Endodermal cell (in vitro differentiated cells): ENCODE results near the gene TTC28. TPM values are rescaled to one million over a fixed set of nuclear protein-coding genes. Genes with fewer than 3 reads are reported as not detected.

Experiments
- DNase-seq: peaks from one replicate; pipeline ENCODE4 v3.0.0-alpha.2; 2017
- H3K27ac ChIP-seq: 2 replicates; pipeline ENCODE4 v1.5.1; 2013; ENCODE audit warnings: mild to moderate bottlenecking, low read depth, low read length, moderate library complexity
- H3K27me3 ChIP-seq: 2 replicates; pipeline ENCODE4 v1.6.1; 2013; ENCODE audit warnings: mild to moderate bottlenecking, low read length, moderate library complexity; ENCODE audit not compliant: insufficient read depth, control insufficient read depth, poor library complexity, severe bottlenecking
- H3K36me3 ChIP-seq: 2 replicates; pipeline ENCODE4 v1.7.0; 2013; ENCODE audit warnings: mild to moderate bottlenecking, low read length, moderate library complexity; ENCODE audit not compliant: control insufficient read depth, insufficient read depth
- H3K4me1 ChIP-seq: one replicate; pipeline ENCODE4 v1.7.0; 2013; ENCODE audit warnings: low read length; ENCODE audit not compliant: control insufficient read depth, insufficient read depth
- H3K4me3 ChIP-seq: 2 replicates; pipeline ENCODE4 v1.5.1; 2013; ENCODE audit warnings: mild to moderate bottlenecking, low read length, moderate library complexity
- H3K9ac ChIP-seq: 2 replicates; pipeline ENCODE4 v1.6.1; 2013; ENCODE audit warnings: mild to moderate bottlenecking, low read length, moderate library complexity; ENCODE audit not compliant: poor library complexity, severe bottlenecking; ENCODE audit errors: extremely low read depth
- H3K9me3 ChIP-seq: 2 replicates; pipeline ENCODE4 v1.6.1; 2013; ENCODE audit warnings: mild to moderate bottlenecking, low read length, moderate library complexity; ENCODE audit not compliant: control insufficient read depth
- H3K27ac Mint-ChIP-seq: 2 replicates; pipeline ENCODE4 v1.8.0; 2020; ENCODE audit warnings: mixed read lengths
- H3K27me3 Mint-ChIP-seq: 2 replicates; pipeline ENCODE4 v1.8.0; 2021; ENCODE audit warnings: mild to moderate bottlenecking, mixed read lengths; ENCODE audit not compliant: insufficient read depth
- H3K36me3 Mint-ChIP-seq: 2 replicates; pipeline ENCODE4 v1.8.0; 2020; ENCODE audit warnings: low read depth, mixed read lengths
- H3K4me1 Mint-ChIP-seq: 2 replicates; pipeline ENCODE4 v1.8.0; 2020; ENCODE audit warnings: mixed read lengths
- H3K4me3 Mint-ChIP-seq: 2 replicates; pipeline ENCODE4 v1.8.0; 2020; ENCODE audit warnings: mild to moderate bottlenecking, moderate library complexity, mixed read lengths
- H3K9me3 Mint-ChIP-seq: 2 replicates; pipeline ENCODE4 v1.8.0; 2020; ENCODE audit warnings: mild to moderate bottlenecking, mixed read lengths
- CTCF ChIP-seq: fragments of 200-600 bp; sonication (generic); conservative IDR thresholded peaks from 2 replicates; pipeline ENCODE4 v1.5.0; 2021; ENCODE audit warnings: antibody characterized with exemption, mild to moderate bottlenecking
- WGBS, 2 experiments: methylation state at CpG; one replicate each; pipeline versions ENCODE4 v1.1.5 to v1.1.7; 2013; ENCODE audit warnings: missing lambda C conversion rate in 2 of 2, mixed read lengths in 1 of 2; ENCODE audit not compliant: insufficient coverage in 1 of 2, insufficient read length in 1 of 2; 5-methylcytosine and 5-hydroxymethylcytosine counted together
- total RNA-seq, 2 donors: library from RNA; stranded (reverse); fragmentation: NEBNext Ultra II Directional in 1 of 2; extraction: Animal tissue kit (Norgen Biotek cat#: 25700) in 1 of 2; gene quantifications; 2 replicates in 1 of 2; 3 replicates in 1 of 2; pipeline ENCODE4 v1.2.1, GENCODE V29; 2021

TTC28 gene
- total RNA-seq, 2 donors from 2014 or later: 28.6 to 34.0 TPM

DNA sequence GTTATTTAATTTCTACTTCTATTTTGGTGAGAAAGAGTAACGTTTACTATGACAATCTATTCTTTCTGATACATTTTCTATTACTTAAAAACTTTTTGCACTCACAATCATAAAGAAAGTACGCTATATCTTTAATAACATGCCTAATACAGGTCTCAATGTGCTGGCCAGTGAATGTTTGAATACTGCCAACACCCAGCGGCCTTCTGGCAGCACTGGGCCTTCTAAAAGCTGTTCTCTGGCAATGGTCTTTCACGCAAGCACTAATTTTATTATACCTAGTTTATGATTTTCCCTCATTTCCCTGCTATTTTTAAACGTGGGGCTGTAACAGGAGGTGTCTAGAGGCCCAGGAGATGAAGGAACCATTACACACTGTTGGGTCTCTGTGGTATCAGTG, 410.8 kb downstream of the TTC28 start:
- H3K4me3 ChIP-seq: no peak overlapping the region
- H3K36me3 ChIP-seq: no peaks in the 10 kb centered on the region
- H3K4me1 Mint-ChIP-seq: peaks cover 12% of the 10 kb centered on the region
- H3K27ac Mint-ChIP-seq: no peak overlapping the region
- WGBS, 2 experiments: 91 to 100% methylated on average over 3 to 5 of the region's 5 CpGs
- H3K4me3 Mint-ChIP-seq: no peak overlapping the region
- H3K27me3 Mint-ChIP-seq: no peaks in the 10 kb centered on the region
- no peak for TF ChIP-seq CTCF
- no peaks in the 10 kb centered on the region for H3K4me1 ChIP-seq
- no peak overlapping the region for H3K27ac ChIP-seq
- H3K36me3 Mint-ChIP-seq: no peaks in the 10 kb centered on the region
- H3K9ac ChIP-seq: no peak overlapping the region
- H3K9me3 Mint-ChIP-seq: no peaks in the 10 kb centered on the region
- H3K27me3 ChIP-seq: no peaks in the 10 kb centered on the region
- no peaks in the 10 kb centered on the region for H3K9me3 ChIP-seq
- DNase-seq: no peak

- no peak for TF ChIP-seq CTCF
- no peak overlapping the region for H3K9ac ChIP-seq
- H3K4me1 ChIP-seq: no peaks in the 10 kb centered on the region
- no peak overlapping the region for H3K27ac ChIP-seq
- no peaks in the 10 kb centered on the region for H3K27me3 ChIP-seq
- H3K4me3 ChIP-seq: no peak overlapping the region
- no peaks in the 10 kb centered on the region for H3K36me3 Mint-ChIP-seq
- no peaks in the 10 kb centered on the region for H3K27me3 Mint-ChIP-seq
- no peak overlapping the region for H3K27ac Mint-ChIP-seq
- no peaks in the 10 kb centered on the region for H3K9me3 ChIP-seq
- H3K4me3 Mint-ChIP-seq: no peak overlapping the region
- WGBS, 2 experiments: 90 to 91% methylated on average over 2 to 3 of the region's 3 CpGs
- peaks cover 16% of the 10 kb centered on the region for H3K4me1 Mint-ChIP-seq
- no peaks in the 10 kb centered on the region for H3K36me3 ChIP-seq
- no peak for DNase-seq
- no peaks in the 10 kb centered on the region for H3K9me3 Mint-ChIP-seq
Measured at GRCh38 chr22:28268171-28268570, 411.5 kb downstream of the TTC28 start.

GRCh38 chr22:28260619-28261018, 419.0 kb downstream of the TTC28 start:
- H3K4me3 ChIP-seq: no peak overlapping the region
- Mint-ChIP-seq H3K9me3 (no peaks in the 10 kb centered on the region), H3K4me3 (no peak overlapping the region), H3K27me3 (no peaks in the 10 kb centered on the region), H3K36me3 (no peaks in the 10 kb centered on the region), H3K27ac (no peak overlapping the region), H3K4me1 (peaks cover 4% of the 10 kb centered on the region)
- no peak overlapping the region for H3K9ac ChIP-seq
- 90% methylated on average over 2 of the region's 2 CpGs; no CpG with 5 or more reads in 1 of the 2 experiments for WGBS, 2 experiments
- no peaks in the 10 kb centered on the region for H3K9me3 ChIP-seq
- no peaks in the 10 kb centered on the region for H3K4me1 ChIP-seq
- H3K27me3 ChIP-seq: no peaks in the 10 kb centered on the region
- TF ChIP-seq CTCF: no peak
- H3K36me3 ChIP-seq: no peaks in the 10 kb centered on the region
- H3K27ac ChIP-seq: no peak overlapping the region
- DNase-seq: no peak
